ENCODE measurements around the gene LRTM2.

LRTM2 gene

GRCh38 chr12:1878214-1878613 is 57.8 kb downstream of the LRTM2 start:
- no peak overlapping the region for H3K4me3 ChIP-seq (ENCODE audit: low read length, poor library complexity, severe bottlenecking)
- H3K36me3 ChIP-seq (ENCODE audit: insufficient read depth, low read length): no peaks in the 10 kb centered on the region
- no peak overlapping the region for H3K4me2 ChIP-seq (ENCODE audit: low read depth, low read length, poor library complexity, severe bottlenecking)
- no peak for TF ChIP-seq CTCF (conservative IDR thresholded peaks at IDR 0.05; ENCODE audit: low read length)
- TF ChIP-seq EZH2phosphoT487 (IDR thresholded peaks at IDR 0.05; ENCODE audit: borderline replicate concordance): no peak
- H3K27me3 ChIP-seq (ENCODE audit: insufficient read depth, low read length, poor library complexity, severe bottlenecking): no peaks in the 10 kb centered on the region
- no peaks in the 10 kb centered on the region for H3F3A ChIP-seq (ENCODE audit: low read depth)
- no peaks in the 10 kb centered on the region for H4K20me1 ChIP-seq (ENCODE audit: insufficient read depth, low read length, poor library complexity, severe bottlenecking)
- H2AFZ ChIP-seq (ENCODE audit: low read length): no peak overlapping the region
- no peak overlapping the region for H3K9ac ChIP-seq (ENCODE audit: low read depth, low read length, poor library complexity, severe bottlenecking)
- H3K79me2 ChIP-seq (ENCODE audit: insufficient read depth, low read length): no peaks in the 10 kb centered on the region
- no peaks in the 10 kb centered on the region for H3K4me1 ChIP-seq (ENCODE audit: insufficient read depth, low read length, poor library complexity, severe bottlenecking)
- no peaks in the 10 kb centered on the region for H3K9me3 ChIP-seq (ENCODE audit: insufficient read depth, low read depth, low read length)
- no peaks in the 10 kb centered on the region for H3K9me2 ChIP-seq (replicated peaks; ENCODE audit: low read depth, low read length)

- Histone ChIP-seq H3K4me3 (ENCODE audit: low read length, poor library complexity, severe bottlenecking) (no peak overlapping the region), H3K36me3 (ENCODE audit: insufficient read depth, low read length) (no peaks in the 10 kb centered on the region), H3K4me1 (ENCODE audit: insufficient read depth, low read length, poor library complexity, severe bottlenecking) (no peaks in the 10 kb centered on the region), H3K79me2 (ENCODE audit: insufficient read depth, low read length) (no peaks in the 10 kb centered on the region), H3F3A (ENCODE audit: low read depth) (no peaks in the 10 kb centered on the region), H2AFZ (ENCODE audit: low read length) (no peak overlapping the region), H3K27me3 (ENCODE audit: insufficient read depth, low read length, poor library complexity, severe bottlenecking) (no peaks in the 10 kb centered on the region), H4K20me1 (ENCODE audit: insufficient read depth, low read length, poor library complexity, severe bottlenecking) (no peaks in the 10 kb centered on the region), H3K4me2 (ENCODE audit: low read depth, low read length, poor library complexity, severe bottlenecking) (no peak overlapping the region), H3K9ac (ENCODE audit: low read depth, low read length, poor library complexity, severe bottlenecking) (no peak overlapping the region), H3K9me3 (ENCODE audit: insufficient read depth, low read depth, low read length) (no peaks in the 10 kb centered on the region), H3K9me2 (replicated peaks; ENCODE audit: low read depth, low read length) (no peaks in the 10 kb centered on the region)
- TF ChIP-seq EZH2phosphoT487 (IDR thresholded peaks at IDR 0.05; ENCODE audit: borderline replicate concordance): no peak
- no peak for TF ChIP-seq CTCF (conservative IDR thresholded peaks at IDR 0.05; ENCODE audit: low read length)
Measured at GRCh38 chr12:1878695-1879094, 58.3 kb downstream of the LRTM2 start.

GRCh38 chr12:1879633-1880032 is 59.3 kb downstream of the LRTM2 start:
- no peaks in the 10 kb centered on the region for H3K36me3 ChIP-seq (ENCODE audit: insufficient read depth, low read length)
- H3K9me3 ChIP-seq (ENCODE audit: insufficient read depth, low read depth, low read length): no peaks in the 10 kb centered on the region
- no peaks in the 10 kb centered on the region for H3K9me2 ChIP-seq (replicated peaks; ENCODE audit: low read depth, low read length)
- no peaks in the 10 kb centered on the region for H3K4me1 ChIP-seq (ENCODE audit: insufficient read depth, low read length, poor library complexity, severe bottlenecking)
- H3K9ac ChIP-seq (ENCODE audit: low read depth, low read length, poor library complexity, severe bottlenecking): no peak overlapping the region
- no peaks in the 10 kb centered on the region for H3K79me2 ChIP-seq (ENCODE audit: insufficient read depth, low read length)
- no peaks in the 10 kb centered on the region for H4K20me1 ChIP-seq (ENCODE audit: insufficient read depth, low read length, poor library complexity, severe bottlenecking)
- TF ChIP-seq EZH2phosphoT487 (IDR thresholded peaks at IDR 0.05; ENCODE audit: borderline replicate concordance): no peak
- TF ChIP-seq CTCF (conservative IDR thresholded peaks at IDR 0.05; ENCODE audit: low read length): no peak
- no peak overlapping the region for H3K4me3 ChIP-seq (ENCODE audit: low read length, poor library complexity, severe bottlenecking)
- no peak overlapping the region for H2AFZ ChIP-seq (ENCODE audit: low read length)
- no peaks in the 10 kb centered on the region for H3F3A ChIP-seq (ENCODE audit: low read depth)
- no peaks in the 10 kb centered on the region for H3K27me3 ChIP-seq (ENCODE audit: insufficient read depth, low read length, poor library complexity, severe bottlenecking)
- no peak overlapping the region for H3K4me2 ChIP-seq (ENCODE audit: low read depth, low read length, poor library complexity, severe bottlenecking)
